Bone marrow (tissue), 2 donors: ENCODE data around the gene FNDC10.

Experiments
- DNase-seq, 2 donors: peaks; one replicate each; lab custom pipeline; 2025; lab: John Stamatoyannopoulos, UW

Gene FNDC10

DNA sequence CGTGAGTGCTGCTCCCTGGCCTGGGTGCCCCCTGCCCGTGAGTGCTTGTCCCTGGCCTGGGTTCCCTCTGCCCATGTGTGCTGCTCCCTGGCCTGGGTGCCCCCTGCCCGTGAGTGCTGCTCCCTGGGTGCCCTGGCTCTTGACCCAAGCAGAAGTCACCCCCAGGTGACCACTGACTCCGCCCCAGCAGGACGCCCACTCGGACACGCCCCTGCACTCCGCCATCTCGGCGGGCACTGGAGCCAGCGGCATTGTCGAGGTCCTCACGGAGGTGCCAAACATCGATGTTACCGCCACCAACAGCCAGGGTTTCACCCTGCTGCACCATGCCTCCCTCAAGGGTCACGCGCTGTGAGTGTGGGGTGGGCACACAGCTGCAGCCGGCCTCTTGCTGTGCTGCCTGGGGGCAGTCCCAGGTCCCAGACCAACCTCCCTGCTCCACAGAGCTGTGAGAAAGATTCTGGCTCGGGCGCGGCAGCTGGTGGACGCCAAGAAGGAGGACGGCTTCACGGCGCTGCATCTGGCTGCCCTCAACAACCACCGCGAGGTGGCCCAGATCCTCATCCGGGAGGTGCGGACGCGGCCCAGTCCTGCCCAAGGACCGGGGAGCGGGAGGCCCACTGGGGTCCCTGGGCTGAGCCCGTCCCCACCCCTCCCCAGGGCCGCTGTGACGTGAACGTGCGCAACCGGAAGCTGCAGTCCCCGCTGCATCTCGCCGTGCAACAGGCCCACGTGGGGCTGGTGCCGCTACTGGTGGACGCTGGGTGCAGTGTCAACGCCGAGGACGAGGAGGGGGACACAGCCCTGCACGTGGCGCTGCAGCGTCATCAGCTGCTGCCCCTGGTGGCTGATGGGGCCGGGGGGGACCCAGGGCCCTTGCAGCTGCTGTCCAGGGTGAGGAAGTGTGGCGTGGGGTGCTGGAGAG is 28.2 kb upstream of the FNDC10 start:
- no peak for DNase-seq

DNA sequence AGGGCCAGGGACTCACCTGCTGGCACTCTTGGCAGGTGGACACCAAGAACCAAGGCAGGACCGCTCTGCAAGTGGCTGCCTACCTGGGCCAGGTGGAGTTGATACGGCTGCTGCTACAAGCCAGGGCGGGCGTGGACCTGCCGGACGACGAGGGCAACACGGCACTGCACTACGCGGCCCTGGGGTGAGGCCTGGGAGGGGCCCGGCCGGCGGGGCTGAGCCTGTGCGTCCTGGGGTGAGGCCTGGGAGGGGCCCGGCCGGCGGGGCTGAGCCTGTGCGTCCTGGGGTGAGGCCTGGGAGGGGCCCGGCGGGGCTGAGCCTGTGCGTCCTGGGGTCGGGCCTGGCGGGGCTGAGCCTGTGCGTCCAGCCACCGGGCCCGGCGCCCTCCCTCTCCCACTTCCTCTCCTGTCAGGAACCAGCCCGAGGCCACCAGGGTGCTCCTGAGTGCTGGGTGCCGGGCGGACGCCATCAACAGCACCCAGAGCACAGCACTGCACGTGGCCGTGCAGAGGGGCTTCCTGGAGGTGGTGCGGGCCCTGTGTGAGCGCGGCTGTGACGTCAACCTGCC is 27.4 kb upstream of the FNDC10 start:
- no peak for DNase-seq

DNA sequence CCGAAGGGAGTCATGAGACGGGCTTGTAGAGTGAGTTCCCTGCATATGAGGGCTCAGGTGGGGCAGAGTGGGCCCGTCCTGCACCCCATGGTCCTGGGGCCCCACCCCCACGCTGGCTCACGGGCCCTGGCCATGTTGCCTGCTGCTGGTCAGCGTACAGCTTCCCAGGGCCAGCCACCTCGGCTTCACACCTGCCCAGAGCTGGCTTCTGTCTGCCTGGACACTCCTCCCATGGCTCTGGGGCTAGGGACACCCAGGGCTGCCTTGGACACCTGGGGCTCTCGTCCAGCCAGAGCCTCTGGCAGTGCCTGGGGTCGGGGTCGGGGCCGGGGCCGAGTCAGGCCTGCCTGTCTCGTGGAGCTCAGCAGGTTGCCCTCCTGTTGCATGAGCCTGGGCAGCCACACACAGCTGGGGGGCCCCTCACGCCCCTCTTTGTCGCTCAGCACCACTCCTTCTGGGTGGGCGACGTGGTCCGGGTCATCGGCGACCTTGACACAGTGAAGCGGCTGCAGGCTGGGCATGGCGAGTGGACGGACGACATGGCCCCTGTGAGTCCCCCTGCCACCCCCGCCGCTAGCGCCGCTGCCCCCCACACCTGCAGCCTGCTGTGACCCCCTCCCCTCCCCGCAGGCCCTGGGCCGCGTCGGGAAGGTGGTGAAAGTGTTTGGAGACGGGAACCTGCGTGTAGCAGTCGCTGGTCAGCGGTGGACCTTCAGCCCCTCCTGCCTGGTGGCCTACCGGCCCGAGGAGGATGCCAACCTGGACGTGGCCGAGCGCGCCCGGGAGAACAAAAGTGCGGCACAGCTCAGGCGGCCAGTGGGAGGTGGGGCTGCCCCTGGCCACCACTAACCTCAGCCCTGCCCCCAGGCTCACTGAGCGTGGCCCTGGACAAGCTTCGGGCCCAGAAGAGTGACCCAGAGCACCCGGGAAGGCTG is 26.5 kb upstream of the FNDC10 start:
- DNase-seq = no peak

DNA sequence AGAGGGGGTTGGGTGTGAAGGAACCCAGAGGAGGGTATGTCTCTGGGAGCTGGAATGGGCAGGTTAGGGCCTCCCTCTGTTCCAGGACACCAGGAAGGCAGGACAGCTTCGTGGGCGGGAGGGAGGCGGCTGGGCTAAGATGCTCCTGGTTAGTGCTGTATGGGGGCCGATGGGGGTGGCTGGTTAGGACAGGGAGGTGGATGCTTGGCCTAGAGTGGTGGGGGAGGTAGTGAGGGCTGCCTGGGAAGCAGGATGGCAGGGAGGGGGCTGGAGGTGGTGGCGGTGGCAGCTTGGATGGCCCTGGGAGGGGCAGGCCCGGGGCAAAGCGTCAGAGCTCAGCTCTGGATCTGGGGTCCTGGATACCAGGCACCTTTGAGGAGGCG is 25.9 kb upstream of the FNDC10 start:
- no peak for DNase-seq

DNA sequence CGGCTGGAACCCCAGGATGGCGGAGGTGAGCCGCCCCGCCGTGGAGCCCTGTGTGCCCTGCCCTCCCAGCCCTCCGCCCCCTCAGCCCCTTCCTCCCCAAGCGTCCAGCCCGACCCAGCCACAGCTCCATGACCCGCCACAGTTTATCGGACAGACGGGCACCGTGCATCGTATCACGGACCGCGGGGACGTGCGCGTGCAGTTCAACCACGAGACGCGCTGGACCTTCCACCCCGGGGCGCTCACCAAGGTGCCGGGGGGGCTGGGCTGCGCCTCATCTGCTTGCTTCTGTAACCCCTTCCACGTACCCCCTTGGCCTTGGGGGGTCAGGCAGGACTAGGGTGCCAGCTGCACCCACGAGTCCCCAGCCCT is 25.5 kb upstream of the FNDC10 start:
- no peak for DNase-seq

DNA sequence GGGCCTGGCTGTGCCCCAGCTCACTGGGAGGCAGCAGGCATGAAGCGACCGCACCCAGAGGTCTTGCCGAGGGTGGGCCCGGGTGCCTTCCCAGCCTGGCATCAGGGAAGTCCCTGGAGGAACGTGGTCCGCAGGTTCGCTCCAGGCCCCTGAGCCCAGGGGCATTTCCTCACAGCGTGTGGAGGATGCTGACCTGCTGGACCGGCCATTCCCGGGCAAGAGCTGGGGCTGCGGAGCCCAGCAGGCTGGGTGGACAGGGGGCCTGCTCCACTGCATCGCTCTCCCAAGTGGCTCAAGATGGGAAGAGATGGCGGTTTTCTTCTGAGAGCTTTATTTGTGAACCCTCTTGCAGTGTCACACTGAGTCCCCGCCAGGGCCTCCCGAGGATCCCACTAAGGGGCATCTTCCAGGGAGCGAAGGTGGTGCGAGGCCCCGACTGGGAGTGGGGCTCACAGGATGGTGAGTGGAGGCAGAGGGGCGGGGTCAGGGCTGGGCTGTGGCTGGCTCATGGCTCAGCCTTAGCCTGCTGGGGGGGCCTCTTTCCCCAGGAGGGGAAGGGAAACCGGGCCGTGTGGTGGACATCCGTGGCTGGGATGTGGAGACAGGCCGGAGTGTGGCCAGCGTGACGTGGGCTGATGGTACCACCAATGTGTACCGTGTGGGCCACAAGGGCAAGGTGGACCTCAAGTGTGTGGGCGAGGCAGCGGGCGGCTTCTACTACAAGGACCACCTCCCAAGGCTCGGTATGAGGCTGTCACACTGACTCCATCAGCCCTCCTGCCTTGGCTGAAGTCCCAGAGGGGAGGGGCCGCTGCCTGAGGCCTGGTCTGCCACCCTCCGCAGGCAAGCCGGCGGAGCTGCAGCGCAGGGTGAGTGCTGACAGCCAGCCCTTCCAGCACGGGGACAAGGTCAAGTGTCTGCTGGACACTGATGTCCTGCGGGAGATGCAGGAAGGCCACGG is 24.8 kb upstream of the FNDC10 start:
- DNase-seq = no peak

DNA sequence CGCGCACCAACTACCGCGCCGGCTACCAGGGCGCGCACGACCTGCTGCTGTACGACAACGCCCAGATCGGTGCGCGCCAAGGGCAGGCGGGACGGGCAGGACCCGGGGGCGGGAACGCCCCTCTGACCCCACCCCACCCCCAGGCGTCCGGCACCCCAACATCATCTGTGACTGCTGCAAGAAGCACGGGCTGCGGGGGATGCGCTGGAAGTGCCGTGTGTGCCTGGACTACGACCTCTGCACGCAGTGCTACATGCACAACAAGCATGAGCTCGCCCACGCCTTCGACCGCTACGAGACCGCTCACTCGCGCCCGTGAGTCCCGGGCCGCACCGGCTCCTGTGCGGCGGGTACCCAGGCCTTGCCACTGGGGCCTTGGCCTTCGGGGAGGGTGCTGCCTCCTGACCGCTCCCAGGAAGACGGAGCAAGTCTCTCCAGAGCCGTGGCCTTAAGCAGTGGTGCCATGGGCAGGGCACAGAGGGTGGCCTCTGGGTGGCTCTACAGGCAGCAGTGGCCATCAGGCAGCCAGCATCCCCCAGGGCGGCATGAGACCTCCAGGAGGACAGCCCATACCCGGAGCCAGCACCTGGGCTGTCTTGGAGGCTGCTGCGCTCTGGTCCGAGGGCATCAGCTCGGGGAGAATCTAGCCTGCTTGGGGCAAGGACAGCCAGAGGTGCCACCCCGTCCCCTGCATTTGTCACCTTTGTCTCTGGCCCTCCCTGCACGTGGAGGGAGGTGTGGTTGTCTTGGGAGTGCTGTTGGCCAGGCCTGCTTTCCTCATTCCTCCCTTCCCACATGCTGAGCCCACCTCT is 23.9 kb upstream of the FNDC10 start:
- DNase-seq = no peak

DNA sequence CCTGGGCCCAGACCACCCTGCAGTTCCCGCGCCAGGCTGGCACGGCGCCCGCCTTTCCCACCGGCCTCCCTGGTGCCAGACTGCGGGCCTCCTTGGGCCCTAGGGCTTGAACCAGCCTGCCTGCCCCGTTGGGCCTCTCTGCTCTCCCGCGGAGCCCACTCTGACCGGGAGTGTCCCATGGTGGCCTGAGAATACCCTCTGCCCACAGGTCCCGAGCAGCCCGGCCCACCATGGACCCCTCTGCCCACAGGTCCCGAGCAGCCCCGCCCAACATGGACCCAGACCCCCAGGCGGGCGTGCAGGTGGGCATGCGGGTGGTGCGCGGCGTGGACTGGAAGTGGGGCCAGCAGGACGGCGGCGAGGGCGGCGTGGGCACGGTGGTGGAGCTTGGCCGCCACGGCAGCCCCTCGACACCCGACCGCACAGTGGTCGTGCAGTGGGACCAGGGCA is 23.3 kb upstream of the FNDC10 start:
- no peak for DNase-seq

DNA sequence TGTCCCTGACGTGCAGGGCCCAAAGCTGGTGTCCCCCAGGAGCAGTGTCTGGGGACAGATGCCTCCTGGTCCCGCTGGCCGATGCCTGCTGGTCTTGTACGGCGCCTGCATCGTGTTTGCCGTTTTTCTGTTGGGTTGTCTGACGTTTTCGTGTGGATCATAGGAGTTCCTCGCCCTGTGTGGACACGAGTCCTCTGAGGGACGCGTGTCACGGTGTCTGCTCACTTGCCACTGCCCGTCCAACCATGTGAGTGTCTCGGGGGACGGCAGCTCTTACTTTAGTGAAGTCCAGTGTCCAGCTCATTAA is 22.8 kb upstream of the FNDC10 start:
- no peak for DNase-seq

DNA sequence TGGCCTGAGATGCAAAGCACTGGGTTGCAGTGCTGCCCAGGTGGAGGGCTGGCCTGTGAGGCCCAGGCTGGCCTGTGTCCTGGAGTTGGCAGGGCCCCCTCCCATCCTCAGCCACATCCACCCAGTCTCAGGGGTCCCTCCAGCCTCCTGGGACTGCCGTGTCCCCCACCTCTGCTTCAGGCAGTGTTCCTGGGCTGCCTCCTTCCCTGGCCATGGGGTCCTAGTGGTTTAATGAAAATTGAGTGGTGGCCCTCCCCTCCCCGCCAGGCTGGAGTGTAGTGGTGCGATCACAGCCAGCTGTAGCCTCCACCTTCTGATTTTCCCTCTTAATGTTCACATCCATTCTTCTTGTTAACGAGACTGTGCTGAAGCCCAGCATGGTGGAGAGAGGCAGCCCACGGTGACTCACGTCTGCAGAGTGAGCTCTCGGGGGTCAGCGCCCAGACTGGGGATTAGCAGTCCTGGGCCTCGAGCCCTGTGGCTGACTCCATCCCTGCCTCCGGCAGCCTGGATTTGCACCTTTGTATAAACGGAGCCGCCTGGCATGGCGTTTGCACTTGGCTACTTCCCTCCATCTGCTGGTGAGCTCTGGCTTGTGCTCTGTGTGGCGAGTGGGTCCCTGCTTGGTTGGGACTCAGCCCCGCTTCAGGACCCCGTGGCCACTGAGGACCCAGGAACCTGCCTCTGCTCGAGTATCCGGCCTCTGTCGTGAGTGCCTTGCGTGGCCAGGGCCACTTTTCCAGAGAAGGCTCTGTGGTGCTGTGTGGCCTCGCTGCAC is 22.3 kb upstream of the FNDC10 start:
- no peak for DNase-seq

DNA sequence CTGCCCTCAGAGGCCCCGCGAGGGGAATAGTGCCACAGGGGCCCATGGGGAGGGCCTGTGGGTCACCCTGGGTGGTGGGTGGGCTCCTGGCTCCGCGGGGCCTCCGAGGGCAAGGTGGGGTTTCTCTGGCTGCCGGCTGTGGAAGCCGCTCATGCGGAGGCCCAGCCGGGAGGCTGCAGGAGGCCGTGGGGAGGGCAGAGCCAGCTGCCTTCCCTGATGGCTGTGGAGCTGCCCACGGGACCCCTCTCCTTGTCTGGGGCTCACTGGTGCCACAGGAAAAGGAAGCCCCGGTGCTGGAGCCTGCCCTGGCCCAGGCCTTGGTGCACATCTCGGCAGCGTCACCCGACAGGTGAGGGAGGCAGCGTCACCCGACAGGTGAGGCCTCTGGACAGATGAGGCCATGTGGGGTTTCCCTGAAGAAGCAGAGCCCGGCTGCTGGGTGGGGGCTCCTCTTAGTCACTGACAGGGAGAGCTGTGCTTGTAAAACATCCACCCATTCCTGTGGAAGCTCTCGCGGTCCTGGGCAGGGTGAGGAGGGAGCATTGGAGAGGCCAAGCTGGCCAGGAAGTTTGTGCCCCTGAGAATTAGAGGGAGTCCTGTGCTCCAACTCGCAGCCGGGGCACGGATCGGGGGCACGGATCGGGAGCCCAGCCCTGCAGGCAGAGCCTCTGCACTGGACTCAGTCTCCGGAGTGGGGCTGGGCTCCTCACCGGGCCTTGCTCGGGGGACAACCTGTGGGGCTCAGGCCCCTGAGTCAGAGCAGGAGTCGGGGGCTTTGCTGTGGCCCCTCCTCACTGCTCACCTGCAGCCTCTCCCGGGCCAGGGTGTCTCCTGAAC is 21.5 kb upstream of the FNDC10 start:
- no peak for DNase-seq

DNA sequence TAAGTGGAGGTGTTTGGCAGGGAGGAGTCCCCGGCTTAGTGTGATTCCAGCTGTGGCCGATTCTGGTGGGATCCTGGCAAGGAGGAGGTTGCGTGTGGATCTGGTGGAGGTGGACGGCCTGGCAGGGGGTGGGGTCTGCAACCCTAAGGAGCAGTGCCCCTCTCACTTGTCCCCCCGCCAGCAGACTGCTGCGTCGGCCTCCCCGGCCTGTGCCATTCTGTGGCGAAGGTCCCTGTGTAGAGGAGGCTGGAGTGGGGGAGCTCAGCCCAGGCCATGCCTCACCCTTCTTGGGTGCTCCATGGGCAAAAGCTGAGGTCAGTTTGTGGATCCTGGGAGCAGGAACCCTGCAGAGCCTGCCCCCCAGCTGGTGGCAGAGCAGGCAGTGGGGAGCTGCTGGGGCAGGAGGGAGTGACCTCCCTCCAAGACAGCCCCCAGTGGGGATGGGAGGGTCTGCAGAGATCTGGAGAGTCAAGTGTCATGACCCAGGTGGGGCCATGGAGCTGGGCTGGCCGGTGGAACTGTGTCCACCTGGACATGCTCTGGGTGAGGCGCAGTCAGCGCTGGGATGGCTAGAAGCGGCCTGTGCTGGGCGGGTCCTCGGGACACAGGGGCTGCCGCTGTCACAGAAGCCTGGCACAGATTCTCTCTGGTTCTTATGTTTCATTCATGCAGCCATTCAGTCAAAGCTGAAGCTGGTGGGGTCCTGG is 20.7 kb upstream of the FNDC10 start:
- no peak for DNase-seq

DNA sequence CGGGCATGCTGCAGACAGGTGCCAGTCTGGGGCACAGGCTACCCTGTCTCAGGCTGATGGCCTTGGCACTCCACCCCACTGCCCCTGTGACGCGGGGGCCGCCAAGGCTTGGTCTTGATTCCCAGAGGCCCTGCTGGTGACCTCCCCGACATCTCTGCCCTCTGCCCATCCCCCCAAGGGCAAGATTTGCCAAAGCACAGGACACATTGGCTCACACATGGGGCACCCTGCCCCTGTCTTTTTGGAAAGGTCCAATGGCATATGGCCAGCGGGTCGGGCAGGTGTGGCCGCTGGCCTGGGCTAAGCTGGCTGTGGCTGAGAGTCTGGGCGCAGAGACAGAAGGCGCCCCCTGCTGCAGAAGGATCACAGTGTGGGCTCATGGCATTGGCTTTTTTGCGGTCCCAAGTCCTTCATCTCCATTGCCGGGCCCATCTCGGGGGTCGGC is 20.0 kb upstream of the FNDC10 start:
- DNase-seq = no peak

DNA sequence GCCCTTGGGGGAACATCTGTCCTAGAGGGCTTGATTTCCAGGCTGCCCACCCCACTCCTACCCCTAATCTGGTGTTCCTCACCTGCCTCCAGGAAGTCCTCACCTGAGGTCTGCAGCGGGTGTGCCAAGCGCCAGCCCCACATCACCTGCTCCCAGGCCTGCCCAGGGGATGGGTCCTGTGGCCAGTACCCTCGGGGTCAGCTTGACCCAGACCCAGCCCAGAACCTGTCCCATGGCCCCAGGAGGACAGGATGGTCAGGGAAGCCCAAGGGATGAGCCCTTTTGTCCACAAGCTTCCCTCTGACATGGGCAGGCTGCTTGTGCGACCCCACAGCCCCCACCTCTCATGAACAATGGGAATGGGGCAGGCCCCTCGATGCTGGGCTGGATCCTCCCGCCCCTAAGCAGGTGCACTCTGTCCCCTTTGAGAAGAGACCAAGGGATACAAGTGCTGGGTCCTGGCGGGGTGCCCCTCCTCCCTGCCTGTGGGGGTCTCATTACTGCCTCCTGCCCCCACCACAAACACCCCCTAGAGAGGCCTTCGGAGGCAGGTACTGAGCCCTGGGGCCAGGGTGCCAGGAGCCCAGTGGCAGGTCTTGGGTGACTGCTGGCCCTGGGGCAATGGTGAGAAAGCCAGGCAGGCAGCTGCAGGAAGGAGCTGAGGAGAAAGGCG is 18.6 kb upstream of the FNDC10 start:
- DNase-seq = no peak

DNA sequence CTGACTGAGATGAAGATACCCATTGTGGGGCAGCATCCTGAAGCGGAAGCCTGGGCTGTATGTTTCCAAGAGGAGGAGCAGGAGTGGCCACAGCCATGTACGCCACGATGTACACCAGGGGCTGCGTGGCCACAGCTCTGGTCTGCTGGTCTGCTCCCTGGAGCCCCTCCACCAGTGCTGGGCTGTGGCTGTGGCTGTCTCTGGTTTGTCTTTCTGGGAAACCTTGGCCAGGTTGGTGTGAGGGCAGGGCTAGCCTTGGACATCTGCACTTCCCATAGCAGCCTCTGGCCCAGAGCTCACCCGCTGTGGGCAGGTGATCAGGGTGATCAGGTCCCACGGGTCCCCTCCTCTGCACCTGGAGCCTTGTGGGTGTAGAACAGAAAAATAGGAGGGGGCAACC is 18.0 kb upstream of the FNDC10 start:
- DNase-seq = no peak

DNA sequence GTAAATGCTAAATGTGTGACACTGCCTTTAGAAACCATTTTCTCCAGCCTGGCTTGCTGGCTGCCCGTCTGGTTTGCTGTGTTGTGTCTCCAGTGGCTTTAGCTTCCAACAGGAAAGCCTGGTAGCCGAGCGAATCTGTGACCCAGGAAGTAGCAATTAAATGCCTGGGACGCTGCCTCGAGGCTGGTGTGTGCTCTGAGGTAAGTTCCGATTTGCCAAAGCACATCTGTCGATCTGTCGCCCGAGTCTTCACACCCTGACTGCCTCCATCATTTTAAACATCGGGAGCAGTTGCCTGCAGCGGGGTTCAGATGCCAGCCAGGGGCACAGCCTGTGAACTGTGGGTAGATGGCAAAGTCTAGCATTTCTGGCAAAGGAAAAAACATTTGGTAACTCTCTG is 17.6 kb upstream of the FNDC10 start:
- no peak for DNase-seq

DNA sequence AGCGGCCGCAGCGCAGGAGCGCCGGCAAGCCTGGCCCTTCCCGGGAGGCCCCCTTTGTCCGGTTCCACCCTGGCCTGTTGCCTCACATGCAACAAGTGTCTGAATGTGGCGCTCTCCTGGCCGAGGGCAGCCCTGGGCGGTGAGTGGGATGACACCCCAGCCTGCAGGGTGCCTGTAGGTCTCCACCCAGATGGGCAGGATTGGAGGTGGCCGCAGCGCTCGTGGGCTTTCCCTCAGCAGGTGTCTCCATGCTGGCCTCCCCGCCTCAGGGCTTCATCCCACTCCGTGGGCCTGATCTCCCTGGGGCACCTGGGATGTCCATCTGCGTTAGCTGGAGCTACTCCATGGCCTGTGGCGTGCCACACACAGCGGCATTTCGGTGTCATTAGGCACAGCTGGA is 16.9 kb upstream of the FNDC10 start:
- no peak for DNase-seq
